Adrenal gland (tissue), 5 donors: ENCODE measurements around the gene PARP11.

Experiments
- CTCF ChIP-seq, 6 experiments: fragments of 450-650 bp in 4 of 6; fragments of 200-600 bp in 2 of 6; sonication (generic) in 1 of 6; IDR thresholded peaks; 1 replicate in 5 of 6; 2 replicates in 1 of 6; pipeline versions ENCODE4 v1.5.1 to v1.8.0; 2016 to 2021; ENCODE audit warnings: antibody characterized with exemption in 6 of 6, mild to moderate bottlenecking in 2 of 6, moderate library complexity in 1 of 6
- POLR2A ChIP-seq, 2 donors: fragments of 450-650 bp; IDR thresholded peaks; one replicate each; pipeline ENCODE4 v1.6.1; 2017; ENCODE audit warnings: antibody characterized with exemption in 2 of 2, mild to moderate bottlenecking in 2 of 2, moderate library complexity in 1 of 2
- donor health status: DM: no; HTN: no; CAD: no.

- TF ChIP-seq CTCF (IDR thresholded peaks at IDR 0.05), result no peak
- TF ChIP-seq POLR2A (IDR thresholded peaks at IDR 0.05), result no peak
These were observed 23.2 kb upstream of the PARP11 start for GRCh38 chr12:3896356-3896755.
